Measurements from ENCODE around the gene GPATCH11. TPM values are rescaled to one million over a fixed set of nuclear protein-coding genes. Genes with fewer than 3 reads are reported as not detected.

Gene GPATCH11
- polyA plus RNA-seq, 3 donors: 3.1 to 5.7 (median 3.8) TPM

DNA sequence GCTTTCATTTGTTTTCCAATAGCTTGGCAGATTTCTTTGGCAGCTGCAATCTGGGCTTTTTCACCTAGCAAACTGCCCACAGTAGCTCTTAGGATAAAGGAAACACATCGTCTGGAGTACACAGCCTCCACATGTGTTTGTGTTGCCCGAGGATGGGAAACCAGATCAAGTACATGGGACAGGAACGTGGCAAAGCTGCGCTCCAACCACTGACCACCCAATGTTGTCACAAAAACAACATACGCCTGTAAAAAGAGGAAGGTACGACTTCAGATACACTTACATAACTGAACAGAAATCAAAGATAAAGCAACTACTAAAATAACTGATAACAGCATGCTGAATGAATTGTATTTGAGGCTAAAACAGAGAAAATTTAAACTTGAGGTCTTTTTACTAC lies 15.6 kb upstream of the GPATCH11 start:
- Histone ChIP-seq H3K36me3 (replicated peaks in 1 of 2; ENCODE audit: control insufficient read depth in 1 of 2, insufficient read depth in 2 of 2, low read length in 2 of 2) (peaks cover 96 to 97% of the 10 kb centered on the region in 2 donors), H2AFZ (ENCODE audit: insufficient read depth, low read depth, low read length, poor library complexity, severe bottlenecking) (no peak overlapping the region), H3K9ac (ENCODE audit: insufficient read depth, low read length, poor library complexity, severe bottlenecking) (no peak overlapping the region), H3K4me3 (replicated peaks in 1 of 3; ENCODE audit: low read depth in 2 of 3, low read length in 3 of 3) (no peak overlapping the region), H3K27ac (ENCODE audit: low read depth in 1 of 2, low read length in 2 of 2) (no peak overlapping the region), H3K27me3 (ENCODE audit: control insufficient read depth in 2 of 2, insufficient read depth in 2 of 2, low read length in 2 of 2) (no peaks in the 10 kb centered on the region), H3K79me2 (ENCODE audit: insufficient read depth, low read length) (peaks cover 10% of the 10 kb centered on the region), H3K4me1 (ENCODE audit: control insufficient read depth in 1 of 2, insufficient read depth in 2 of 2, low read length in 2 of 2) (no peaks in the 10 kb centered on the region), H3K4me2 (replicated peaks; ENCODE audit: extremely low read depth, low read length, poor library complexity, severe bottlenecking) (no peak overlapping the region), H4K20me1 (ENCODE audit: insufficient read depth, low read length) (peaks cover 6% of the 10 kb centered on the region), H3K9me3 (replicated peaks in 1 of 2; ENCODE audit: control insufficient read depth in 1 of 2, insufficient read depth in 1 of 2, low read length in 2 of 2) (no peaks in the 10 kb centered on the region)
- Mint-ChIP-seq H3K9me3 (no peaks in the 10 kb centered on the region), H3K27ac (peak overlapping the region in 3 of 7 donors; percentile 25 to 77 (median 38)), H3K4me3 (no peak overlapping the region), H3K4me1 (no peaks in the 10 kb centered on the region), H3K27me3 (ENCODE audit: low read depth in 3 of 3) (no peaks in the 10 kb centered on the region), H3K36me3 (peaks cover 69 to 82% of the 10 kb centered on the region in 2 donors)
- no CpG with 5 or more reads among the region's 6 CpGs for WGBS (ENCODE audit: insufficient coverage)
- intact Hi-C loops (cut with micrococcal nuclease): no loop called here
- no peak for TF ChIP-seq CTCF (IDR thresholded peaks at IDR 0.05)
- DNase-seq: no peak

GRCh38 chr2:37070931-37071330 lies 13.4 kb upstream of the GPATCH11 start:
- no peak for TF ChIP-seq CTCF (IDR thresholded peaks at IDR 0.05)
- no peak for DNase-seq
- H3K9me3 ChIP-seq (replicated peaks in 1 of 2; ENCODE audit: control insufficient read depth in 1 of 2, insufficient read depth in 1 of 2, low read length in 2 of 2): no peaks in the 10 kb centered on the region
- intact Hi-C loops (cut with micrococcal nuclease): no loop called here
- H3K4me2 ChIP-seq (replicated peaks; ENCODE audit: extremely low read depth, low read length, poor library complexity, severe bottlenecking): no peak overlapping the region
- no peaks in the 10 kb centered on the region for H3K4me1 ChIP-seq (ENCODE audit: control insufficient read depth in 1 of 2, insufficient read depth in 2 of 2, low read length in 2 of 2)
- H3K36me3 ChIP-seq (replicated peaks in 1 of 2; ENCODE audit: control insufficient read depth in 1 of 2, insufficient read depth in 2 of 2, low read length in 2 of 2): peaks cover 91 to 94% of the 10 kb centered on the region in 2 donors
- H3K27ac ChIP-seq (ENCODE audit: low read depth in 1 of 2, low read length in 2 of 2): no peak overlapping the region
- H3K27me3 ChIP-seq (ENCODE audit: control insufficient read depth in 2 of 2, insufficient read depth in 2 of 2, low read length in 2 of 2): no peaks in the 10 kb centered on the region
- WGBS (ENCODE audit: insufficient coverage): no CpG with 5 or more reads among the region's 2 CpGs
- Mint-ChIP-seq H3K27ac (no peak overlapping the region), H3K27me3 (ENCODE audit: low read depth in 3 of 3) (no peaks in the 10 kb centered on the region), H3K4me1 (no peaks in the 10 kb centered on the region), H3K36me3 (peaks cover 64 to 80% of the 10 kb centered on the region in 2 donors), H3K4me3 (no peak overlapping the region), H3K9me3 (no peaks in the 10 kb centered on the region)
- H3K9ac ChIP-seq (ENCODE audit: insufficient read depth, low read length, poor library complexity, severe bottlenecking): no peak overlapping the region
- no peak overlapping the region for H2AFZ ChIP-seq (ENCODE audit: insufficient read depth, low read depth, low read length, poor library complexity, severe bottlenecking)
- H3K79me2 ChIP-seq (ENCODE audit: insufficient read depth, low read length): peaks cover 16% of the 10 kb centered on the region
- no peak overlapping the region for H3K4me3 ChIP-seq (replicated peaks in 1 of 3; ENCODE audit: low read depth in 2 of 3, low read length in 3 of 3)
- H4K20me1 ChIP-seq (ENCODE audit: insufficient read depth, low read length): peaks cover 6% of the 10 kb centered on the region
